ENCODE measurements around the gene SSTR4.

Gene SSTR4

GRCh38 chr20:23035731-23036130 lies 619 bp downstream of the SSTR4 start:
- TF ChIP-seq POLR2AphosphoS5 (IDR thresholded peaks at IDR 0.05; ENCODE audit: low read depth, low read length) (no peak), SPI1 (IDR thresholded peaks at IDR 0.05; ENCODE audit: low read depth, low read length) (no peak), TAF1 (IDR thresholded peaks at IDR 0.05; ENCODE audit: low read depth, low read length) (no peak)
- no peak for DNase-seq (ENCODE audit: insufficient read length, low spot score)
- no peak for FAIRE-seq

GRCh38 chr20:23036371-23036770 lies 1.3 kb downstream of the SSTR4 start:
- FAIRE-seq = no peak
- DNase-seq (ENCODE audit: insufficient read length, low spot score) = no peak
- TF ChIP-seq POLR2AphosphoS5 (IDR thresholded peaks at IDR 0.05; ENCODE audit: low read depth, low read length) (no peak), PAX5 (IDR thresholded peaks at IDR 0.05; ENCODE audit: insufficient read depth, low read length, severe bottlenecking) (no peak), SPI1 (IDR thresholded peaks at IDR 0.05; ENCODE audit: low read depth, low read length) (no peak), POU2F2 (IDR thresholded peaks at IDR 0.05; ENCODE audit: low read depth, low read length) (no peak), POLR2A (IDR thresholded peaks at IDR 0.05; ENCODE audit: low read depth, low read length) (no peak), TAF1 (IDR thresholded peaks at IDR 0.05; ENCODE audit: low read depth, low read length) (no peak)

GRCh38 chr20:23037017-23037481 lies 1.9 kb downstream of the SSTR4 start:
- TF ChIP-seq PAX5 (IDR thresholded peaks at IDR 0.05; ENCODE audit: insufficient read depth, low read length, severe bottlenecking) (no peak), POLR2A (IDR thresholded peaks at IDR 0.05; ENCODE audit: low read depth, low read length) (no peak), POU2F2 (IDR thresholded peaks at IDR 0.05; ENCODE audit: low read depth, low read length) (no peak), SPI1 (IDR thresholded peaks at IDR 0.05; ENCODE audit: low read depth, low read length) (no peak), POLR2AphosphoS5 (IDR thresholded peaks at IDR 0.05; ENCODE audit: low read depth, low read length) (no peak), TAF1 (IDR thresholded peaks at IDR 0.05; ENCODE audit: low read depth, low read length) (no peak)
- no peak for FAIRE-seq
- no peak for DNase-seq (ENCODE audit: insufficient read length, low spot score)

- TF ChIP-seq POLR2AphosphoS5 (IDR thresholded peaks at IDR 0.05; ENCODE audit: low read depth, low read length) (no peak), SPI1 (IDR thresholded peaks at IDR 0.05; ENCODE audit: low read depth, low read length) (no peak), PAX5 (IDR thresholded peaks at IDR 0.05; ENCODE audit: insufficient read depth, low read length, severe bottlenecking) (no peak), POU2F2 (IDR thresholded peaks at IDR 0.05; ENCODE audit: low read depth, low read length) (no peak), POLR2A (IDR thresholded peaks at IDR 0.05; ENCODE audit: low read depth, low read length) (no peak), TAF1 (IDR thresholded peaks at IDR 0.05; ENCODE audit: low read depth, low read length) (no peak)
- FAIRE-seq = no peak
- no peak for DNase-seq (ENCODE audit: insufficient read length, low spot score)
Measured at GRCh38 chr20:23039136-23039875, 4.2 kb downstream of the SSTR4 start.

GRCh38 chr20:23039885-23040508 lies 4.9 kb downstream of the SSTR4 start:
- DNase-seq (ENCODE audit: insufficient read length, low spot score) (no peak), FAIRE-seq (no peak)
- TF ChIP-seq SPI1 (IDR thresholded peaks at IDR 0.05; ENCODE audit: low read depth, low read length) = no peak

GRCh38 chr20:23042270-23042669 lies 7.2 kb downstream of the SSTR4 start:
- DNase-seq (ENCODE audit: insufficient read length, low spot score) = no peak
- no peak for FAIRE-seq
- TF ChIP-seq POLR2AphosphoS5 (IDR thresholded peaks at IDR 0.05; ENCODE audit: low read depth, low read length) = no peak
- TF ChIP-seq PAX5 (IDR thresholded peaks at IDR 0.05; ENCODE audit: insufficient read depth, low read length, severe bottlenecking) = no peak
- no peak for TF ChIP-seq POU2F2 (IDR thresholded peaks at IDR 0.05; ENCODE audit: low read depth, low read length)
- no peak for TF ChIP-seq TAF1 (IDR thresholded peaks at IDR 0.05; ENCODE audit: low read depth, low read length)
- TF ChIP-seq POLR2A (IDR thresholded peaks at IDR 0.05; ENCODE audit: low read depth, low read length) = no peak
- no peak for TF ChIP-seq SPI1 (IDR thresholded peaks at IDR 0.05; ENCODE audit: low read depth, low read length)

- DNase-seq (ENCODE audit: insufficient read length, low spot score) (no peak), FAIRE-seq (no peak)
- TF ChIP-seq SPI1 (IDR thresholded peaks at IDR 0.05; ENCODE audit: low read depth, low read length) (no peak), POLR2A (IDR thresholded peaks at IDR 0.05; ENCODE audit: low read depth, low read length) (no peak), TAF1 (IDR thresholded peaks at IDR 0.05; ENCODE audit: low read depth, low read length) (no peak), POU2F2 (IDR thresholded peaks at IDR 0.05; ENCODE audit: low read depth, low read length) (no peak), PAX5 (IDR thresholded peaks at IDR 0.05; ENCODE audit: insufficient read depth, low read length, severe bottlenecking) (no peak), POLR2AphosphoS5 (IDR thresholded peaks at IDR 0.05; ENCODE audit: low read depth, low read length) (no peak)
Measured at GRCh38 chr20:23043376-23043775, 8.3 kb downstream of the SSTR4 start.

GRCh38 chr20:23046431-23046830 lies 11.3 kb downstream of the SSTR4 start:
- FAIRE-seq = no peak
- TF ChIP-seq TAF1 (IDR thresholded peaks at IDR 0.05; ENCODE audit: low read depth, low read length) (no peak), POU2F2 (IDR thresholded peaks at IDR 0.05; ENCODE audit: low read depth, low read length) (no peak), POLR2A (IDR thresholded peaks at IDR 0.05; ENCODE audit: low read depth, low read length) (no peak), SPI1 (IDR thresholded peaks at IDR 0.05; ENCODE audit: low read depth, low read length) (no peak), POLR2AphosphoS5 (IDR thresholded peaks at IDR 0.05; ENCODE audit: low read depth, low read length) (no peak), PAX5 (IDR thresholded peaks at IDR 0.05; ENCODE audit: insufficient read depth, low read length, severe bottlenecking) (no peak)
- no peak for DNase-seq (ENCODE audit: insufficient read length, low spot score)

- DNase-seq (ENCODE audit: insufficient read length, low spot score) = no peak
- no peak for TF ChIP-seq POU2F2 (IDR thresholded peaks at IDR 0.05; ENCODE audit: low read depth, low read length)
- no peak for FAIRE-seq
Measured at GRCh38 chr20:23047001-23047737, 12.1 kb downstream of the SSTR4 start.
